ENCODE measurements around the gene STPG2.

Gene STPG2

DNA sequence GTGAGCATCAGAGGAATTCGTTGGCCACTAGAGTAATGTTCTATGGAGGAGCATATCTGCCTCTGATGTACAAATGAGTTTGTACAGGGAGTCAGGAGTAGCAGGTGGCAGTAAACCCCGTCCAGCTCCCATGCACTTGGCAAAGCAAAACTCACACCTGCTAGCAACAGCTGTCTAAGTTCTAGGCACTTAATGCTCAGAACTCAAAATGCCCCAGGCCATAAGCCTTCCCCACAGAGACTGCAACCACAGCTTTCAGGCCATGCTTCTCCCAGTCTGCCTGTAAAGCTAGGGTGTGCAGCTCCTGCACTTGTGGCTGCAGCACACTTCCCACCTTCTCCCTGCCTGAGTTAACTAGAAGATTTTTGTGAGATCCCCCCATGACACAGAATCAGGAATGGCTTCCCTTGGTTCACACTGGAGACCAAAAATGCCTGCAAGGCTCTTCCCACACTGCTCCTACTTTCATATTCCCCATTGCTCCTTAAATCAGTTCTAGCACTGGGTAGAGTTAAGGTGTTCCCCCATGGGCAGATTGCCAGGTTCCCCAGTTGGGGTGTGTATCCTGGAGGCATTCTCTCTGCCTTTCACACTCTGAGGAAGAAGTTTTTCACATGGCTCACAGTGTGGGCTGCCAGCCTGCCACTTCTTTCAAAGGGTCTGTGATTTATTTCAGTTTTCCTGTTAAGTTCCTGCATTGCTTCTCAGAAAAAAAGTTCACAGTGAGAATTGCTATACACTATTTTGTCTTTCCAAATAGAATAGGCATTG is 189.9 kb downstream of the STPG2 start:
- DNase-seq (ENCODE audit: low spot score): no peak
- no peak for TF ChIP-seq CTCF (IDR thresholded peaks at IDR 0.05)
- H3K4me3 ChIP-seq: no peak overlapping the region
- no peak overlapping the region for H3K27ac ChIP-seq

GRCh38 chr4:97952763-97953162 is 190.5 kb downstream of the STPG2 start:
- no peak for TF ChIP-seq CTCF (IDR thresholded peaks at IDR 0.05)

DNA sequence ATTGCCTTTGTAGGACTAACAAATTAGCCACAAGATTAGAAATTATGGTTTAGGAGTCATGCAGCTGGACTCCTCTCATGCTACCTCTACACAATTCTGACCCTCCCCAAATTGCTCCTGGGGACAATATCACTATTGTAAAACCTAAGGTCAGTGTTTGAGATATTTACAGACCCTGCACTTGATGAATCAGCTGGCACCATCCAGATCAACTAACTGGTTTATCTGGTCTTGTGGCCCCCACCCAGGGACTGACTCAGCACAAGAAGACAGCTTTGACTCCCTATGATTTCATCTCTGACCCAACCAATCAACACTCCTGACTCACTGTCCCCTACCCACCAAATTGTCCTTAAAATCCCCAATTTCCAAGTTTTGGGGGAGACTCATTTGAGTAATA is 192.4 kb downstream of the STPG2 start:
- no peak for TF ChIP-seq CTCF (IDR thresholded peaks at IDR 0.05)
- Histone ChIP-seq H3K4me3 (no peak overlapping the region), H3K27ac (no peak overlapping the region)
- no peak for DNase-seq (ENCODE audit: low spot score)

More at GRCh38 chr4:97952763-97953162, 190.5 kb downstream of the STPG2 start:
- Histone ChIP-seq H3K4me3 (no peak overlapping the region), H3K27ac (no peak overlapping the region)
- no peak for DNase-seq (ENCODE audit: low spot score)

DNA sequence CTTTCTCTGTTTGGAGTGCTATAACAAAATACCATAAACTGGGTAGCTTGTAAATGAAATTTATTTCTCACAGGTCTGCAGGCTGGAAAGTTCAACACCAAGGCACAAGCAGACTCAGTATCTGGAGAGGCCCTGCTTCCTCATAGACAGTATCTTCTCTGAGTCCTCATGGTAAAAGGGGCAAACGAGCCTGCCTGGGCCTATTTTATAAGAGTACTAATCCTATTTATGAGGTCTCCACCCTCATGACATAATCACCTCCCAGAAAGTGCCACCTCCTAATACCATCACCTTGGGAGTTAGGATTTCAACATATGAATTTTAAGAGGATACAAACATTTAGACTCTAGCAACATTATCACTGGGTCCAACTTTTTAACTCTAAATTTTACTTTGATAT is 200.3 kb downstream of the STPG2 start:
- DNase-seq (ENCODE audit: low spot score): no peak
- Histone ChIP-seq H3K27ac (no peak overlapping the region), H3K4me3 (no peak overlapping the region)
- no peak for TF ChIP-seq CTCF (IDR thresholded peaks at IDR 0.05)

DNA sequence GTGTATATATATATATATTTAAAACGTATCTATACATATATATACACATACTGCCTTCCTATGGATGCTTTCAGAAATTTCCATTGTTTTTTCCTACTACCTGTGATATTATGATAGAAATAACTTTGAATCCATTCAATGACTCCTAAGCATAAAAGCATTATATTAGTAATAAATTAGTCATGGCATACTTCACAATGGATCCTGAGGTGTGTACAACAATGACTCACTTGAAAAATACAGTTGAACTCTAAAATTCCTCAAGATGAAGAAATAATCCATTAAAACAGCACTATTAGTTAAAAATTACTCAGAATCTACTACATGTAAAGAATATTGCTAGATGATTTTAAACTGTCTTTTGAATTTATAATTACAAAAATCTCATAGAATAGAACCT is 201.1 kb downstream of the STPG2 start:
- no peak overlapping the region for H3K27ac ChIP-seq
- TF ChIP-seq CTCF (IDR thresholded peaks at IDR 0.05): no peak
- no peak overlapping the region for H3K4me3 ChIP-seq
- no peak for DNase-seq (ENCODE audit: low spot score)

DNA sequence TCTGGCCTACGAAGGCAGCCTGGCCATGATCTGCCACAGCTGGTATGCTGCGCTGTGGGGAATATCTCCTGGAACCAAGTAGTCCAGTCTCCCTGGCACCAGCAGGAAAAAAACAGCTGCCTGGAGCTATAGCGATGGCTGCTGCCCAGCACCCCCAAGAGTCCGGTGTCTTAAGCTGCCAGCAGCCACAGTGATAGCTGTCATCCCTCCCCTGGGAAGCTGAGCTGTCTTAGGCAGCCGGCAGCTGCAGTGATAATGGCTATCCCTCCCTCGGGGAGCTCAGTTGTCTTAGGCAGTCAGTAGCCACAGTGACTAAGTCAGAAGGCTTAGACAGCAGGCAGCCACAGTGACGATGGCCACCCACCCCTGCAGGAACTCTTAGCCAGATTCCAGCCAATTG is 205.1 kb downstream of the STPG2 start:
- Histone ChIP-seq H3K27ac (no peak overlapping the region), H3K4me3 (no peak overlapping the region)
- DNase-seq (ENCODE audit: low spot score): no peak

More for the DNA sequence above, 205.1 kb downstream of the STPG2 start:
- TF ChIP-seq CTCF (IDR thresholded peaks at IDR 0.05): no peak
